Coronary artery (tissue), 2 donors: ENCODE data around the gene SLC22A15.
"Not testable (repeated sequence)": the region's sequence is repeated elsewhere in the genome, so short reads cannot be mapped to it uniquely, and the experiment has no call there.

ENCODE experiments used
- DNase-seq: peaks from one replicate; pipeline ENCODE4 v3.0.0-alpha.2; 2017; ENCODE audit warnings: low spot score
- H3K27ac ChIP-seq, 2 donors: fragments of 200-600 bp; sonication (generic); one replicate each; pipeline ENCODE4 v1.5.1; 2016 to 2019
- H3K4me3 ChIP-seq: fragments of 200-600 bp; sonication (generic); 2 replicates; pipeline ENCODE4 v1.5.1; 2016; ENCODE audit warnings: mild to moderate bottlenecking, moderate library complexity
- TF ChIP-seq, protein P1 (sequence below): fragments of 200-600 bp; sonication (generic); IDR thresholded peaks from one replicate; pipeline ENCODE4 v1.5.1; 2019; ENCODE audit warnings: antibody characterized with exemption

SLC22A15 gene

DNA sequence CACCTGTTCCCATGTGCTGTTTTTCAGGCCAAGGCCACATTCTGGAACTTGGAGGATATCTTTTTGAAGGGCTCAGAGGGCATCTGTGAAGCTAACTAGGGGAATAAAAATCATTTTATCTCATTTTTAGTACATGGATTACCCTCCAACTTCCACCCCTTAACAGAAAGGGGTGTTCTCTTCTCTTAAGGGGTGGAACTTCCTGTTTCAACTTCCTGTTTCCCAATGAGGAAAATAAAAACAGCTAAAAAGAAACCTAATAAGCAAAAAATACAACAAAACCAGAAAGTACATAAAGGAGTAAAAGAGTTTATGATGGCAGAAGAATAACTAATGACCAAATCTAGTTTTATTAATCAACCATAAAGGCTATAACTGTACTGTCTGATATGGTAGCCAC, 24.8 kb upstream of the SLC22A15 start:
- TF ChIP-seq, protein P1, sequence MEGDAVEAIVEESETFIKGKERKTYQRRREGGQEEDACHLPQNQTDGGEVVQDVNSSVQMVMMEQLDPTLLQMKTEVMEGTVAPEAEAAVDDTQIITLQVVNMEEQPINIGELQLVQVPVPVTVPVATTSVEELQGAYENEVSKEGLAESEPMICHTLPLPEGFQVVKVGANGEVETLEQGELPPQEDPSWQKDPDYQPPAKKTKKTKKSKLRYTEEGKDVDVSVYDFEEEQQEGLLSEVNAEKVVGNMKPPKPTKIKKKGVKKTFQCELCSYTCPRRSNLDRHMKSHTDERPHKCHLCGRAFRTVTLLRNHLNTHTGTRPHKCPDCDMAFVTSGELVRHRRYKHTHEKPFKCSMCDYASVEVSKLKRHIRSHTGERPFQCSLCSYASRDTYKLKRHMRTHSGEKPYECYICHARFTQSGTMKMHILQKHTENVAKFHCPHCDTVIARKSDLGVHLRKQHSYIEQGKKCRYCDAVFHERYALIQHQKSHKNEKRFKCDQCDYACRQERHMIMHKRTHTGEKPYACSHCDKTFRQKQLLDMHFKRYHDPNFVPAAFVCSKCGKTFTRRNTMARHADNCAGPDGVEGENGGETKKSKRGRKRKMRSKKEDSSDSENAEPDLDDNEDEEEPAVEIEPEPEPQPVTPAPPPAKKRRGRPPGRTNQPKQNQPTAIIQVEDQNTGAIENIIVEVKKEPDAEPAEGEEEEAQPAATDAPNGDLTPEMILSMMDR = no peak
- no peak for DNase-seq
- no peak overlapping the region for H3K27ac ChIP-seq
- H3K4me3 ChIP-seq = no peak overlapping the region

DNA sequence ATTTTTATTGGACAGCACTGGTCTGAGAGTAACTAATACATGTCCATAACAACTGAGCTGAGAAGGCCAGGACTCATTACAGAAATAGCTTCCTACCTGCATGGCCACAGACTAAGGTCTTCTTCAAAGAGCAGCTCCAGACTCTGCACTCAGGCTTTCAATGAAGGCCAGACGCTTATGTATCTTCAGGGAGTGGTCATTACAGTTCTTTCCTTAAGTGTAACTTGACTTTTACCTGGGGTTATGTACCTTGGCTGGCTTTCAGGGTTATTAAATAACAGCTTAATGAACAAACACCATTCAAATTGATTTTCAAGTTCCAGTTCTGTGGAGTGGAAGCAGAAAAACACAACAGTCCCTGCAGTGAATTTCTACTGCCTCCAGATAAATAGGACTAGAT, 23.8 kb upstream of the SLC22A15 start:
- Histone ChIP-seq H3K4me3 (no peak overlapping the region), H3K27ac (no peak overlapping the region)
- no peak for DNase-seq
- TF ChIP-seq, protein P1 = no peak

DNA sequence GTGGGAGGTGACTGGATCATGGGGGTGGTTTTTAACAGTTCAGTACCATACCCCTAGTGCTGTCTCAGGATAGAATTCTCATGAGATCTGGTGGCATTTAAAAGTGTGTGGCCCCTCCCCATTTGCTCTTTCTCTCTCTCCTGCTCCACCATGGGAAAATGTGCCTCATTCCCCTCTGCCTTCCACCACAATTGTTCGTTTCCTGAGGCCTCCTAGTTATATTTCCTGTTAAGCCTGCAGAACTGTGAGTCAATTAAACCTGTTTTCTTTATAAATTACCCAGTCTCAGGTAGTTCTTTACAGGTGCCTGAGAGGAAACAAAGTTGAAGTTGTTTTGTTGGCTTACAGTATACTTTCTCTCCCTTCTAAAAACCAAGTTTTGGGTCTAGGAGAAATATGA, 23.1 kb upstream of the SLC22A15 start:
- Histone ChIP-seq H3K4me3 (no peak overlapping the region), H3K27ac (no peak overlapping the region)
- DNase-seq = no peak
- TF ChIP-seq, protein P1 = no peak

DNA sequence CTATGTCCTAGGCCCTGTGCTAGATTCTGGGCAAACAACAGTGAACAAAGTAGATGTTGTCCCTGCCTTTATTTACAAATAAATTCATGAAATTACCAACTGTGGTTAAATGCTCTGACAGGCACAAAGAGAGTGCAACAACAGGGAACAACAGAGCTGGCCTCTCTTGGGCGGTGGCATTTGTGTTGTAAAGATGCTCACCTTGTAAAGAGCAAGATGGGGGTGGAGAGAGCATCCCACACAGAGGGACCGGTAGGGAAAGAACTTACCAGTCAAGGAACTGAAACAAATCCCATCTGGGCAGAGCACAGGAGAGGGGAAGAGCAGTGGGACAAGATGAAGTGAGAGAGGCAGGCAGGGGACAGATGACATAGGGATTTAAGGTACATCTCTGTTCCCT, 21.6 kb upstream of the SLC22A15 start:
- TF ChIP-seq, protein P1 = no peak
- DNase-seq = no peak
- no peak overlapping the region for H3K4me3 ChIP-seq
- H3K27ac ChIP-seq = no peak overlapping the region

DNA sequence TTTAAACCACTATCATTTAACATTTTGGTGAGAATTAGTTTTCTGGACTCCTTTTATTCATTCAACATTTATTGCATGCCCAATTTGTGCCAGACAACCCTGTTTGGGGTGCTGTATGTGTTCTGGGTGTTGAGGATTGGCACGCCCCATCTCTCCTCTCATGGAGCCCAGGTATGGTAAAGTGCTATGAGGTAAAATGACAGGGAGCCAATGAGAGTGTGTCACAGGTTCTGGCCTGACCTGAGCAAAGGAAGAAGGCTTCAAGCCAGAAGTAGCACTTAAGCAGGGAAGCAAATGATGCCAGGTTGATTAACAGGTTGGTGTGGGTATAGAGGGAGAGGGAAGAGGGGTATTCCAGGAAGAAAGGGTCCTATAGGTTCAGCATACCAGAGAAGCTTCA, 21.1 kb upstream of the SLC22A15 start:
- no peak for DNase-seq
- no peak overlapping the region for H3K27ac ChIP-seq
- TF ChIP-seq, protein P1 = no peak
- no peak overlapping the region for H3K4me3 ChIP-seq

DNA sequence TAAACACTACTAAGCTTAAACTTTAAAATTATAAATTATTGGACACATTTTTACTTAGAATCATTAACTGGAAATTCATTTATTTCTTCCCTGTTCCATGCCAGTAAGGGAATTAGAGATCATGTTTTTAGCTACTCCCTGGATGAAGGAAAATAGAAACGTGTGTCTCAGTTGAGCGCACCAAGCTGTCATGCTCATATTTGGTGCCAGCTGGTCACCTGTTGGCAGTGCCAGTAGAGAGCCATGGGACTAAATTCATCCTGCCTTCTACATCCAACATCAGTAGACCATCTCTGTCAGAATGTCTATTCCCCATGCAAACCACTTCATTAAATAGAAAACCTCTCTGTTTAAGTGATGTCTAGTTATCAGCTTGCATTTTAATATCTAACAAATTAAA, 17.4 kb upstream of the SLC22A15 start:
- no peak overlapping the region for H3K4me3 ChIP-seq
- no peak overlapping the region for H3K27ac ChIP-seq
- no peak for DNase-seq
- TF ChIP-seq, protein P1 = no peak

DNA sequence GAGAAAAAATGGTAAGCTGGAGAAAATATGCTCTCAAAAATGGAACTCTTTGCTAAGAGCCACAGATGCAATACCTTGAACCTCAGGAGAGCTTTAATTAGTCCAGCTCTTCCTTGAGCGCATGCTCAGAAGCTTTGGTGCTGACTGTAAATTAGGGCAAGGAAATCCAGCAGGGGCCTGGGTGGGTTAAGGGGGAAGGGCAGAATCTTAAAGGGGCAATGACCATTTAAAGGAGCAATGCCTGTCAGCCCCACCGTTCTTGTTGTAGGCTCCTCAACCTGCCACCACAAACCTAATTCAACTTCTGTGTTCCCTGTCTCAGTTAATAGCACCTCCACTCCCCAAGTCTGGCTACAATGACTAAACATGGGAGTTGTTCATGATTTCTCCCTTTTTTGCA, 6.8 kb upstream of the SLC22A15 start:
- TF ChIP-seq, protein P1 = no peak
- Histone ChIP-seq H3K27ac (no peak overlapping the region), H3K4me3 (no peak overlapping the region)
- DNase-seq = no peak

DNA sequence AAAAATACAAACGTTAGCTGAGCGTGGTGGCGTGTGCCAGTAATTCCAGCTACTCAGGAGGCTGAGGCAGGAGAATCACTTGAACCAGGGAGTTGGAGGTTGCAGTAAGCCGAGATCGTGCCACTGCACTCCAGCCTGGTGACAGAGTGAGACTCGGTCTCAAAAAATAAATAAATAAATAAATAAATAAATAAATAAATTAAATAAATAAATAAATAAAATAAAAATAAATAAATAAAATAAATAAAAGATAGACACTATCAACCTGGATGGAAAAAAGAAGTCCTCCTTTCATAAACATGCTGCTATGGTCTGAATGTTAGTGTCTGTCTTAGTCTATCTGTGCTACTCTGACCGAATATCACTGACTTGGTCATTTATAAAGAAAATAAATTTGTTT, 4.5 kb upstream of the SLC22A15 start:
- not testable (repeated sequence) for H3K4me3 ChIP-seq, H3K27ac ChIP-seq, DNase-seq
